Kidney (tissue), 14 donors: ENCODE results near the gene CTTNBP2NL. TPM values are rescaled to one million over a fixed set of nuclear protein-coding genes. Genes with fewer than 3 reads are reported as not detected.

ENCODE experiments used
- DNase-seq, 5 donors: peaks; one replicate each; pipeline ENCODE4 v3.0.0-alpha.2; 2013 to 2020
- FAIRE-seq: peaks from 2 replicates; lab custom pipeline; 2012; peaks lifted over from hg19 to GRCh38; lab: Jason Lieb, UNC
- H3K27ac ChIP-seq, 2 donors: one replicate each; pipeline ENCODE4 v1.7.0; 2013; ENCODE audit warnings: low read depth in 2 of 2, low read length in 2 of 2, inconsistent platforms in 1 of 2
- H3K27me3 ChIP-seq: one replicate; pipeline ENCODE4 v1.7.1; 2013; ENCODE audit warnings: low read length, inconsistent platforms; ENCODE audit not compliant: control insufficient read depth, insufficient read depth
- H3K36me3 ChIP-seq, 3 donors: one replicate each; pipeline versions ENCODE4 v1.7.0 to v1.7.1; 2013; ENCODE audit warnings: low read length in 3 of 3, control low read depth in 1 of 3, inconsistent platforms in 1 of 3; ENCODE audit not compliant: insufficient read depth in 3 of 3, control insufficient read depth in 2 of 3
- H3K4me1 ChIP-seq, 3 donors: one replicate each; pipeline versions ENCODE4 v1.7.0 to v1.7.1; 2013; ENCODE audit warnings: low read length in 3 of 3, inconsistent platforms in 1 of 3, low read depth in 1 of 3; ENCODE audit not compliant: control insufficient read depth in 2 of 3, insufficient read depth in 2 of 3
- H3K4me3 ChIP-seq, 3 donors: one replicate each; pipeline versions ENCODE4 v1.7.0 to v1.8.1; 2013; ENCODE audit warnings: low read length in 3 of 3, control low read depth in 1 of 3, inconsistent platforms in 1 of 3
- H3K9ac ChIP-seq, 3 donors: one replicate each; pipeline versions ENCODE4 v1.7.0 to v1.7.1; 2013; ENCODE audit warnings: low read length in 3 of 3, control low read depth in 1 of 3, inconsistent platforms in 1 of 3
- H3K9me3 ChIP-seq, 3 donors: one replicate each; pipeline versions ENCODE4 v1.7.0 to v1.7.1; 2013; ENCODE audit warnings: low read length in 3 of 3, control low read depth in 1 of 3, inconsistent platforms in 1 of 3; ENCODE audit not compliant: control insufficient read depth in 2 of 3, insufficient read depth in 1 of 3
- CTCF ChIP-seq: IDR thresholded peaks from 3 replicates; pipeline ENCODE4 v1.5.1; 2012; ENCODE audit warnings: mild to moderate bottlenecking, moderate library complexity, borderline replicate concordance; ENCODE audit not compliant: insufficient read depth; ENCODE audit errors: extremely low read depth
- intact Hi-C: fragments of 100-400 bp; cut with DNase I; formaldehyde crosslinking; loops from one replicate; pipeline ENCODE4 v1.11.1; 2022
- polyA plus RNA-seq: library from polyadenylated mRNA; stranded (reverse); fragments of 350-450 nt; fragmentation: Illumina TruSeq; extraction: RNeasy Lipid Tissue Mini Kit (QIAGEN cat#74804); gene quantifications from one replicate; pipeline ENCODE4 v1.2.3, GENCODE V29; 2014; ENCODE audit warnings: low read depth, low replicate concordance; ENCODE audit not compliant: insufficient read depth
- total RNA-seq: library from RNA; stranded (reverse); fragmentation: NEBNext Ultra II Directional; extraction: Animal tissue kit (Norgen Biotek cat#: 25700); gene quantifications from one replicate; pipeline ENCODE4 v1.2.1, GENCODE V29; 2021
- donor health status: control.
- donor health status: control.
- donor health status: control.
- donor health status: control.
- donor health status: control.
- donor health status: DM: yes; HTN: yes; CAD: no.
- donor health status: Normal renal cell carcinoma (clear cell type).

Gene CTTNBP2NL
- total and polyA plus RNA-seq, 2 donors from 2014 or later = 6.7 to 65.4 TPM

- no peak for DNase-seq
- no peaks in the 10 kb centered on the region for H3K4me1 ChIP-seq
- no peak for TF ChIP-seq CTCF
- H3K4me3 ChIP-seq = no peak overlapping the region
- no peaks in the 10 kb centered on the region for H3K9me3 ChIP-seq
- intact Hi-C loops = no loop called here
- H3K9ac ChIP-seq = no peak overlapping the region
- no peaks in the 10 kb centered on the region for H3K27me3 ChIP-seq
- H3K36me3 ChIP-seq = no peaks in the 10 kb centered on the region
- FAIRE-seq = no peak
- H3K27ac ChIP-seq = no peak overlapping the region
Observed at GRCh38 chr1:112371775-112372174, 24.2 kb upstream of the CTTNBP2NL start.

GRCh38 chr1:112373806-112374205 lies 22.2 kb upstream of the CTTNBP2NL start:
- Histone ChIP-seq H3K27ac (no peak overlapping the region), H3K27me3 (no peaks in the 10 kb centered on the region), H3K4me1 (no peaks in the 10 kb centered on the region), H3K9ac (no peak overlapping the region), H3K9me3 (no peaks in the 10 kb centered on the region), H3K4me3 (no peak overlapping the region), H3K36me3 (no peaks in the 10 kb centered on the region)
- no peak for TF ChIP-seq CTCF
- intact Hi-C loops = no loop called here
- FAIRE-seq (no peak), DNase-seq (no peak)

- Histone ChIP-seq H3K27me3 (no peaks in the 10 kb centered on the region), H3K27ac (no peak overlapping the region), H3K9ac (no peak overlapping the region), H3K4me1 (no peaks in the 10 kb centered on the region), H3K9me3 (no peaks in the 10 kb centered on the region), H3K4me3 (no peak overlapping the region), H3K36me3 (no peaks in the 10 kb centered on the region)
- DNase-seq (no peak), FAIRE-seq (no peak)
- intact Hi-C loops = no loop called here
- no peak for TF ChIP-seq CTCF
Observed at GRCh38 chr1:112375701-112376100, 20.3 kb upstream of the CTTNBP2NL start.

- no peak for FAIRE-seq
Observed at GRCh38 chr1:112380356-112380755, 15.7 kb upstream of the CTTNBP2NL start.

More at GRCh38 chr1:112380356-112380755, 15.7 kb upstream of the CTTNBP2NL start:
- no peaks in the 10 kb centered on the region for H3K9me3 ChIP-seq
- no peak for DNase-seq
- no peak overlapping the region for H3K4me3 ChIP-seq
- no peaks in the 10 kb centered on the region for H3K36me3 ChIP-seq
- H3K27ac ChIP-seq = no peak overlapping the region
- intact Hi-C loops = loop anchor here (10.0 kb wide), 1 partner anchor 94 kb away; no protein-coding TSS in a partner anchor
- TF ChIP-seq CTCF = no peak
- no peaks in the 10 kb centered on the region for H3K4me1 ChIP-seq
- H3K27me3 ChIP-seq = no peaks in the 10 kb centered on the region
- H3K9ac ChIP-seq = no peak overlapping the region
